PC-3 (cell line): ENCODE measurements around the gene OR51A2. TPM values are rescaled to one million over a fixed set of nuclear protein-coding genes. Genes with fewer than 3 reads are reported as not detected.

ENCODE experiments used
- ATAC-seq: fragments of 200-7000 bp; cut with Tn5 transposase; 2 replicates; pipeline ENCODE4 v1.9.1; 2020; ENCODE audit warnings: mild to moderate bottlenecking, moderate library complexity
- BruUV-seq: library from RNA; stranded (reverse); fragments of 400-500 nt; replicated peaks from 2 replicates; lab custom pipeline; 2021; lab: Mats Ljungman, UMichigan
- CTCF ChIA-PET: fragments of 300-600 bp; sonication (Branson Sonifier 250); formaldehyde crosslinking; loops from one replicate; lab custom pipeline; 2022; ENCODE audit warnings: antibody characterized with exemption; lab: Charles Lee
- POLR2A ChIA-PET: fragments of 300-600 bp; sonication (Branson Sonifier 250); formaldehyde crosslinking; loops from one replicate; lab custom pipeline; 2022; ENCODE audit warnings: antibody characterized with exemption; ENCODE audit not compliant: unreplicated experiment; lab: Charles Lee
- DNase-seq: peaks from one replicate; pipeline ENCODE4 v3.0.0-alpha.2; 2015
- H2AFZ ChIP-seq: fragments of 300-600 bp; sonication (generic); 2 replicates; pipeline ENCODE4 v1.6.0; 2016; ENCODE audit warnings: antibody characterized with exemption, low read length
- H3F3A ChIP-seq: fragments of 300-600 bp; sonication (generic); one replicate; pipeline ENCODE4 v1.6.0; 2017; ENCODE audit warnings: antibody characterized with exemption, low read length, control low read depth, mild to moderate bottlenecking; ENCODE audit not compliant: unreplicated experiment
- H3K27ac ChIP-seq: fragments of 300-600 bp; sonication (generic); 2 replicates; pipeline ENCODE4 v1.5.1; 2016; ENCODE audit warnings: mild to moderate bottlenecking, low read length
- H3K27me3 ChIP-seq: fragments of 300-600 bp; sonication (generic); 2 replicates; pipeline ENCODE4 v1.6.1; 2016; ENCODE audit warnings: low read length, mixed read lengths
- H3K36me3 ChIP-seq: fragments of 300-600 bp; sonication (generic); 2 replicates; pipeline ENCODE4 v1.6.1; 2016; ENCODE audit warnings: low read depth, mixed run types, low read length, mixed read lengths
- H3K4me1 ChIP-seq: fragments of 300-600 bp; sonication (generic); 2 replicates; pipeline ENCODE4 v1.5.1; 2016; ENCODE audit warnings: low read length; ENCODE audit not compliant: insufficient read depth
- H3K4me2 ChIP-seq: fragments of 300-600 bp; sonication (generic); 2 replicates; pipeline ENCODE4 v1.6.0; 2016; ENCODE audit warnings: low read length
- H3K4me3 ChIP-seq: fragments of 300-600 bp; sonication (generic); 2 replicates; pipeline ENCODE4 v1.5.1; 2016; ENCODE audit warnings: mild to moderate bottlenecking, low read length, mixed read lengths
- H3K79me2 ChIP-seq: fragments of 300-600 bp; sonication (generic); 2 replicates; pipeline ENCODE4 v1.6.1; 2017; ENCODE audit warnings: low read length, mixed read lengths
- H3K9ac ChIP-seq: fragments of 300-600 bp; sonication (generic); 2 replicates; pipeline ENCODE4 v1.6.0; 2016; ENCODE audit warnings: mild to moderate bottlenecking, low read length
- H3K9me2 ChIP-seq: fragments of 300-600 bp; sonication (generic); replicated peaks from 2 replicates; pipeline ENCODE4 v1.6.1; 2016; ENCODE audit warnings: mixed run types, low read length, mixed read lengths
- H3K9me3 ChIP-seq: fragments of 300-600 bp; sonication (generic); 2 replicates; pipeline ENCODE4 v1.6.1; 2016; ENCODE audit warnings: low read length, mixed read lengths
- H4K20me1 ChIP-seq: fragments of 300-600 bp; sonication (generic); 2 replicates; pipeline ENCODE4 v1.6.1; 2016; ENCODE audit warnings: low read length, mixed read lengths
- CTCF ChIP-seq: fragments of 300-600 bp; sonication (generic); conservative IDR thresholded peaks from 2 replicates; pipeline ENCODE4 v1.5.1; 2017; ENCODE audit warnings: antibody characterized with exemption, low read depth, mild to moderate bottlenecking, low read length
- EZH2 ChIP-seq: fragments of 300-600 bp; sonication (generic); IDR thresholded peaks from one replicate; pipeline ENCODE4 v1.6.1; 2017; ENCODE audit warnings: antibody characterized with exemption, mild to moderate bottlenecking, low read length; ENCODE audit not compliant: unreplicated experiment
- EZH2phosphoT487 ChIP-seq: fragments of 300-600 bp; sonication (generic); IDR thresholded peaks from 2 replicates; pipeline ENCODE4 v1.6.1; 2018; ENCODE audit warnings: mild to moderate bottlenecking, antibody characterized with exemption, low read length, borderline replicate concordance
- intact Hi-C: fragments of 100-400 bp; cut with micrococcal nuclease; formaldehyde crosslinking; loops from 2 replicates; pipeline ENCODE4 v1.9.0; 2023
- total RNA-seq: library from RNA; depleted of rRNA; stranded (reverse); fragments of >200 nt; gene quantifications from 2 replicates; pipeline ENCODE4 v1.2.3, GENCODE V29; 2014

Gene OR51A2
- total RNA-seq, 1 experiment from 2014 or later, result not detected

GRCh38 chr11:4991060-4991459 lies 35.5 kb upstream of the OR51A2 start:
- CTCF ChIA-PET, result no interaction called here
- no peak for TF ChIP-seq EZH2phosphoT487
- no peak for TF ChIP-seq EZH2
- peak; percentile 30; the same call in 1 of the 2 replicates for TF ChIP-seq CTCF
- no peak for ATAC-seq

GRCh38 chr11:4983841-4984240 lies 28.3 kb upstream of the OR51A2 start:
- POLR2A ChIA-PET, result no interaction called here
- intact Hi-C loops, result no loop called here
- CTCF ChIA-PET, result no interaction called here
- H3K9ac ChIP-seq, result no peak overlapping the region
- no peaks in the 10 kb centered on the region for H3K9me2 ChIP-seq
- TF ChIP-seq EZH2phosphoT487 (no peak), EZH2 (no peak), CTCF (no peak)
- no peaks in the 10 kb centered on the region for H3K9me3 ChIP-seq
- H3K4me1 ChIP-seq, result no peaks in the 10 kb centered on the region
- H3K79me2 ChIP-seq, result no peaks in the 10 kb centered on the region
- no peak overlapping the region for H3K4me3 ChIP-seq
- H3K36me3 ChIP-seq, result no peaks in the 10 kb centered on the region
- DNase-seq (no peak), ATAC-seq (no peak)
- H3K27me3 ChIP-seq, result no peaks in the 10 kb centered on the region
- no TSS peak for BruUV-seq
- no peak overlapping the region for H3K4me2 ChIP-seq
- H3K27ac ChIP-seq, result no peak overlapping the region
- no peak overlapping the region for H2AFZ ChIP-seq
- H3F3A ChIP-seq, result no peaks in the 10 kb centered on the region
- H4K20me1 ChIP-seq, result no peaks in the 10 kb centered on the region

More at GRCh38 chr11:4991060-4991459, 35.5 kb upstream of the OR51A2 start:
- no peak overlapping the region for H3K4me3 ChIP-seq
- H3K4me1 ChIP-seq, result no peaks in the 10 kb centered on the region
- intact Hi-C loops, result no loop called here
- no peaks in the 10 kb centered on the region for H3K79me2 ChIP-seq
- POLR2A ChIA-PET, result no interaction called here
- no peak overlapping the region for H3K27ac ChIP-seq
- H3K9ac ChIP-seq, result no peak overlapping the region
- no peaks in the 10 kb centered on the region for H4K20me1 ChIP-seq
- H3K9me2 ChIP-seq, result no peaks in the 10 kb centered on the region
- H2AFZ ChIP-seq, result no peak overlapping the region
- peak; percentile 9 for DNase-seq
- H3K27me3 ChIP-seq, result no peaks in the 10 kb centered on the region
- H3K36me3 ChIP-seq, result no peaks in the 10 kb centered on the region
- H3F3A ChIP-seq, result no peaks in the 10 kb centered on the region
- BruUV-seq, result no TSS peak
- H3K9me3 ChIP-seq, result no peaks in the 10 kb centered on the region
- H3K4me2 ChIP-seq, result no peak overlapping the region

GRCh38 chr11:4982678-4983077 lies 27.2 kb upstream of the OR51A2 start:
- intact Hi-C loops, result no loop called here
- no peaks in the 10 kb centered on the region for H3K4me1 ChIP-seq
- no peak overlapping the region for H3K27ac ChIP-seq
- no peaks in the 10 kb centered on the region for H3K36me3 ChIP-seq
- no peaks in the 10 kb centered on the region for H4K20me1 ChIP-seq
- ChIA-PET POLR2A (interaction anchor here (0.7 kb wide), 1 partner anchor 39 kb away, joined by 3 read pairs; no protein-coding TSS in a partner anchor), CTCF (no interaction called here)
- DNase-seq (no peak), ATAC-seq (no peak)
- no peaks in the 10 kb centered on the region for H3K27me3 ChIP-seq
- TF ChIP-seq EZH2phosphoT487 (no peak), EZH2 (no peak), CTCF (no peak)
- no peaks in the 10 kb centered on the region for H3K79me2 ChIP-seq
- H3F3A ChIP-seq, result no peaks in the 10 kb centered on the region
- H3K9me2 ChIP-seq, result no peaks in the 10 kb centered on the region
- H3K4me2 ChIP-seq, result no peak overlapping the region
- no peaks in the 10 kb centered on the region for H3K9me3 ChIP-seq
- H3K9ac ChIP-seq, result no peak overlapping the region
- no peak overlapping the region for H3K4me3 ChIP-seq
- no TSS peak for BruUV-seq
- no peak overlapping the region for H2AFZ ChIP-seq
